DMS53 treated with DMSO at 0.1 percent for 48 hours (cell line): ENCODE measurements around the gene WDFY4.

Source experiments
- DNase-seq: peaks from one replicate; lab custom pipeline; 2025; ENCODE audit not compliant: unreplicated experiment; lab: John Stamatoyannopoulos, UW

WDFY4 gene

DNA sequence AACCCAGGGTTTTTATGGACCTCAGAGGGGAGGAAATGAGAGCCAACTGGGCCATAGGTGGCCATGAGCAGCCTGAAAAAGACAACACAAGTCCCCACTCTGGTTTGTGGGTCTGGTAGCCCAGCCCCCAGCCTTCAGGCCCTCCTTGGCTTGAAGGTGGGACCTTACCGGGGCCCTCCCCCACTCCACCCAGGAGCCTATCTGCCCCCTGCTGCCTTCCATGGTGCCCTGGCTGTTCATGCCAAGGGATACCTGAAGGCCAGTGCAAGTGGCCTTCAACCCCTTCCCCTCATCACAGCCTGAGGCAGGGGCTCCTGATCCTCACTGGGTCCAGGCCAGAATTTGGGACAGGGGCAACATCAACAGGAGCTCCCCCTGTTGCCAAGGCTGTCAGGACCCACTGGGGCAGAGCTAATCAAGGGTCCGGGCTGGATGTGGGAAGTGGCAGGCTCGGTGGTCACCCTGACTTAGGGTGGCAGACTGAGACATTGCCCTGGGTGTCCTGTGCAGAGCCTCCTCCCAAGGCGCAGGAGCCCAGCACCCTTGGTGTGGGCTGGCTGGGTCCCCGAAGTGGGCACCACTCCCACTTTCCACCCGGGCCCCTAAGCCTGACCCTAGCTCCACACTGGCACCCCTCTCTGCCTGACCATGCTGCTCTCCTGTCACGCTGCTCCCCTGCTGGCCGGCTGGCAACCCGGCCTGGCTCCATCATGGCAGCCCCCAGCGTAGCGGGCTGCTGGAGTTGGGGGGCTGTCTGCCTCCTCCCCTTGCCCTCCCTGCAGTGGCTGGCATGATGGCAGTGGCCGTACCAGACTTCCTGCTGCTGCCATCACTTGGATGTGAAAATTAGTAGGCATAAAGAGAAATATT, 6.4 kb downstream of the WDFY4 start:
- no peak for DNase-seq

DNA sequence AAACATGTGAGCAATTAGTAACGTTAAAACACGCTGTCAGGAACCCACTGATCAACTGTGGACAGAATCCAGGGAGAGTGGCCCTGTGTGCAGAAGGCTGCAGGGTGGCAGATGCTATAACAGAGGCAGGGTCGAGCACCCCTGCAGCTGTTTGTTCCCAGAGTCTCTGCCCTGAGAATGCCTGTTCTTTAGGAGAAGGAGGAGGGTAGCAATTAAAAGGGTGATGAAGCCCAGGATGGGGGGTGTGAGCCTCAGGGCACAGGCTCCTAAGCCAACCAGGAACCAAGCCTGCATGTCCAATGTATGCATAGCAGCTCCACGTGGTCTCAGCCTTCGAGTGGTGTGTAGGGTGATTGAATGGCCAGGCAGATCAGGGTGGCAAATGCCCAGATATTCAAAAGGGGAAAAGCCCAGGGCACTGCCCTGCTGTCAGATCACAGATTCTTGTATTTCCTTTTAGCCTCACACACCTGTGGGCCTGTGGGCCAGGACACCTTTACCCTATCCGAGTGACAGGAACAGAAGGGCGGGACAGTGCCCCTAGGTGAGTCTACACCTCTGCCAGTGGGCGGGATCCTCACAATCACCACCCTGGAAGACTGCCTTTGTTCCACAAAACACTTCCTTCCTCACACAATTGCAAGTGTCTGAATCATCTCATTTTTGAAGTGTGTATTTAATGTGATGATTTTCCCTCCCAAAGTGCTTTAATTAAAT, 7.3 kb downstream of the WDFY4 start:
- DNase-seq, result peak; percentile 19

DNA sequence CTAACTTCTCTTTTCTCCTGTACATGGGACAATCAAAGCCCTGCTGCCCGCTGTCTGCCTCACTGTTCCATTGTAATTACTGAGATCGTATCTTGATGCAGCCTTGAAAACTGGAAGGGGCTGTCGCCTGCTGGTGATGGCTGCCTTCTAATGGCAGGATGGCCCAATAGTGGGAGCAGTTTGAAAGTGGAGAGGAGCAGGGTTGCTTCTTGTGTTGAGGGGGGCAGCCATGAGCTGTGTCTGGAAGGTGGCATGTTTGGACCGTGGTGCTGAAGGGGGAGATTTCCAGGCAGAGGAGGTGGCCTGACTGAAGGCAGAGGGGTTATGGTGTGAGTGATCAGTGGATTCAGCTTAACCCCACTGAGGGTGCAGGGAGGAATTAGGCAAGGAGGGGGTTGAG, 8.1 kb downstream of the WDFY4 start:
- DNase-seq, result no peak

GRCh38 chr10:48693206-48693605, 8.5 kb downstream of the WDFY4 start:
- no peak for DNase-seq

DNA sequence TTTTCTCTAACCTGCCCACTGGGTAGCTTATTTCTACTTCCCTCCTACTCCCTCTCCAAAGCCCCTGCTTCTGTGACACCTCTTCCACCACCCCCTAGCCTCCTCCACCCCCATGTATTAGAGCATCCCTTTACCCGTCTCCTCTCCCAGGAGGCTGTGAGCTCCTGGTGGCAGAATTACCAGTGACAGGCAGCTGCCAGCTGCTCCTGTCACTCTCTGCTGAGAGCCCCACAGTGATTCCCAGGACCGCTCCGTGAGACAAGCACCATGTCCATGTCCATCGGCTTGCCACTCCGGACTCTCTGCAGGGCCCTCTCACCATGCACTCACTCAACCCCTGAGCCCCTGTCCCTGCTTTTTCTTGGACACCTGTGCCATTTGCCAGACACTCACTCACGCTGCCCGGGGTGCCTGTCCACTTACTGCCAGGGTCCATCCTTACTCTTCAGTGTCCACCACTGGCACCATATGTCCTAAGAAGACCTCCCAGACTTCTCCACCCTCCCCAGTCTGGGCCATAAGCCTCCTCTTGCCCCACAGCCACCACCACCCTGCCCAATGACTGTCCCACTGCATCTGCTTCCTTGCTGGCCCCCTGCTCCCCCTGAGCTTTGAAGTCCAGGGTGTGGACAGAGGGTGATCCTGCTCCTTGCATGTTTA, 9.8 kb downstream of the WDFY4 start:
- DNase-seq, result no peak

DNA sequence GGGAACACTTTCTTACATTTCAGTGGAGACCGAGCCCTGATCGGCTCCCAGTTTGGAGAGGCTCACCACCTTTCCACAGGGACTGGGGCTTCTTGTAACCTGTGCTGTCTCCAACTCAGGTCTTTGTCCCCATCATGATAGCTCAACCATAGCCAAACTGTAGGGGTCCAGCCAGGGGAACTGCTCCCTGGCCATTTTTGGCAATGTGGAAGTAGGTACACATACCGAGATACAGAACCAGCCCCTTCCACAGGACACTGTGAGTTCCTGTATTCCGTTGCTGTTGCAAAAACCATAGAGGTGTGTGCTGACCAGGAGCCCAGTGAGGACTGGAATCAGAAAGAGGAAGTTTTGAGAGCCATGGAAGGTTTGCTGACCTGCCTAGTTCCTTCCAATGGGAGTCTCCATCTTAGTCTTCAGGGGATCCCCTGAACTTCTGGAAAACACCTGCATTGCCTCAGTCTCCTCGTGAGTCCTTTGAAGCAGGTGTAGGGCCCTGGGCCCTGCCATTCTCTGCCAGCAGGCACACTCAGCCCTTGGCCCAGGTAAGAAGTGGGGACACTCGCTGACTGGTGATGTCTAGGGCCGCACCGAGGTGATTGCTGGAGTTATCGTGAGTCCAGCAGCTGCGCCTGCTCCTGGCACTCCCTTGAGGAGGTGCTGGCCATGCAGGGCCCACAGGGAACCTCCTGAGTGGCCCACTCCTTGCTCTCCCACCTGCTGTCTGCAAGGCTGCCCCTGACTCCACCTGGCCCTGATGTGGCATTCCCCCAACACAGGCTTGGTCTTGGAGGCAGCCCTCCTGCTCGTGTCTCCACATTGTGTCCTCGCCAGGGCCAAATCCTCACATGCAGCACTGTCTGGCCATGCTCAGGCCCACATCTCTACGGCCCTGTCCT, 11.2 kb downstream of the WDFY4 start:
- DNase-seq, result no peak

GRCh38 chr10:48696535-48696873, 11.8 kb downstream of the WDFY4 start:
- no peak for DNase-seq

GRCh38 chr10:48697091-48697490, 12.4 kb downstream of the WDFY4 start:
- DNase-seq, result no peak

DNA sequence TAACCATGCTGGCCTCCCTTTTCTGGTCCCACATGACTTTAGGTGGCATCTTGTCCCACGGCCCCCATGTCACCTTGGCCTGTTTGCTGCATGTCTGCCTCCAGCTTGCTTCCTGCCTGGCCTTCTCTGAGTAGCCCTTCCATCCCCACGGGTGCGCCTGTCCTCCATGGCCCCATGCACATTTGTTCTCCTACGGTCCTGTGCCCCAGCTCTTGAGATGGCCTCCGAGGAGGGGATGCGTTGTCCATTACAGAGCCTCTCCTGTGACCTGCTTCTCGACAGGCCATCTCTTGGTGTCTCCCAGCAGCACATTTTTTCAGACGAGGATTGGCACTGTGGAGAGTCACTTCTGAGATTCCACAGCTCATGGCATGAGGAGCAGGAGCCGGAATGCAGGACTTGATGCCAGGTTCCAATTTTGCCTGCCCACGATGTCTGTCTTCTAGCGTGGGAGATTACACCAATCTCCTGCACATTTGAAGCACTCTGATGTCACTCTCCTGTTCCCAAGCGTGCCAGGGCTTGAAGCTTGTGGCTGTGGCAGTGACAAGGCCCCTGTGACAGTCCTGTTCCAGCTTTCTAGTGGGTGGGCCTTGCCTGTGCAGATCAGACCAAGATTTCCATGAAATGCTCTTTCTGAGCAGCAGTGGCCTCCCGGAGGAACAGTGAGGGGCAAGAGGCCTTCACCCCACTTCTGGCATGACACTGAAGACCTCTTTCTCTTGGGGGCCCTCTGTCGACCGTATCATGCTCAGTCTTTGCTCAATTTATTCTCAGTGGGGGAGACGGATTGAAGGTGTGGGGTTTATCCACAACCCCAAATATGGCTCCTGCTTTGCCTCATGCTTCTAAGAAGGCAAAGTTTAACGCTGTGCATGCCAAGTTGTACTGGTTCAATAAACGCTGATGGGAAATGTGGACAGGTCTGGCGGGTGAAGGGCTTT, 13.4 kb downstream of the WDFY4 start:
- DNase-seq, result no peak

DNA sequence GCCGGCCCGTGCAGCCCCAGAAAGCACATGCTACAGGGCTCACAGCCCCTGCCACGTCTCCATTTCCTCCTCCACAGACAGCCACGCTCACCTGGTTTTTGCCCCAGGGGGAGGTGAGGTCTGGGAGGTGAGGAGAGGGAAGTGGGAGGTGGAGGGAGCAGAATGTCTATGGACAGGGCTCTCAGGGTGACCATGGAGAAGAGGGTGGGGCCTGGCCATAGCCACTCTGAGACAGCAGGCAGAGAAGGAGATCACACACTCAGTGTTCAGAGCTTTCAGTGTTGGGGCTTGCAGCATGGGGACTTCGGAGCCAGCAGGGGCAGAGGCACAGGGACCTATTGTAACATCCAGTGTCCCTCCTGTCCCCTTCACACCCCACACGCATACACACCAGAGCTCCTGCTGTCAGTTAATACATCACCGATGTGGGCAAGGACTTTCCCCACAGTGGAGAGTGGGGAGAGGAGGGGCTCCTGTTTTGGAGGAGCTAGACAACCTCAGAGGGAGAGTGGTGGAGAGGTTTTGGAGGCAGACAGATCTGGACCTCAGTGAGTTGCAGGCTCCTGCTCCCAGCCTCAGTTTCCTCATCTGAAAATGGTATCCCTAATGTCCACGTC, 14.4 kb downstream of the WDFY4 start:
- no peak for DNase-seq

- peak; percentile 19 for DNase-seq
These were observed 15.4 kb downstream of the WDFY4 start for GRCh38 chr10:48700071-48700470.

DNA sequence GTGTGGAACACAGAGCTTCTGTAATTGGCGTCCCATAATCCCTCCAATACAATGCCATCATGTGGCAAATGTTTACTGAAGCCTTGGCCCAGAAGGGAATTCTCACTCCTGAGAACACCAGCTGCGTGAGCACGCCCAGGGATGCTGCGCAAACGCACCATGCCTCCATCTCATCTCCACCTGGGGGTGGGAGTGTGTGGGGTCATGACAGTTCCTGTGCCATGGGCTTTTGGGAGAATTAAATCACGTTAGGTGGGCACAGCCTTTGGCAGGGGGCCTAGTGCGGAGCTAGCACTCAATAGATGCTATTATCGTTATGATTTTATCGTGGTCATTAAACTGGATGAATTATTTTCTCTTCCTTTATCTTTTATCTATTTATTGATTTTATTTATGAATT, 15.8 kb downstream of the WDFY4 start:
- no peak for DNase-seq

DNA sequence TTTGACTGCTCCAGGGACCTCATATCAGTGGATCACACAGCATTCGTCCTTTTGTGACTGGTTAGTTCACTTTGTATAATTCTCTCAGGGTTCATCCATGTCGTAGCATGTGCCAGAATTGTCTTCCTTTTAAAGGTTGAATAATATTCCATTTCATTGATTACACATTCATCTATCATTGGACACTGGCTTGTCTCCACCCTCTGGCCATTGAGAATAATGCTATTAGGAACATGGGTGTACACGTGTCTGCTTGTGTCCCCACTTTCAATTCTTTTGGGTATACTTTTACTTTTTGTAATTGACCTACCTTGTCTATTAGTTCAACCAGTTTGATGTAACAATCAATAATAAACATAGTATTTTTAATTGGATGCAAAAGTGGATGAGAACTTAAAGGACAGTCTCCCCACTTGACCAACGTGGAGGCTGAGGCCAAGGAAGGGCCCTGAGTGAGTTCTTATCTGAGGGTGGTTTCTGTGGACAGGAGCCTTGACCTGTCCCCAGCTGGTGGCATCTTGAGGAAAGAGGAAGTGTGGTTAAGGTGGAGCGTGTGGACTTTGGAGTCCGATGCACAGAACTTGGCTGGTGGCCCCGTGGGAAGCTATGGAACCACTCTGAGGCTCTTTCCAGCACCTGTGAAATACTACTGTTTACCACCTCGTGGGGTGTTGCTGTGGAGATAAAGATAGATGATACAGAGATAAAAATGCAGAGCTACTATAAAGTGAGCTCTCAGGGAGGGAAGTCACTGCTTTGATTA, 16.6 kb downstream of the WDFY4 start:
- no peak for DNase-seq

DNA sequence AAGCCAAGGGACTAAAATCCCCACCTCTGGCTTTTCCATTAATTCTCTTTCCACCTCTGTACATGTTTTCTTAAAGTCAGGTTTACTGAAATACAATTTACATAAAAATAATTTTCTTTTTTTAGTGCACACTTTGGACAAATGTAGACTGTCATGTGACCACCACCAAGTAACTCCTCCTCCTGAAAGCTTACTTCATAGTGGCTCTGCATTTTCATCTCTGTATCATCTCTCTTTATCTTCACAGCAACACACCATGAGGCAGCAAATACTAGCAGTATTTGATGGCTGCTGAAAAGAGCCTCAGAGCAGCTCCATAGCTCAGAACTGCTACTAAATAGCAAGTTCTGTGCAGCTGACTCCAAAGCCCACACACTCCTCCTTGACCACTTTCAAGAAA, 17.3 kb downstream of the WDFY4 start:
- DNase-seq, result no peak

GRCh38 chr10:48703531-48704122, 19.0 kb downstream of the WDFY4 start:
- no peak for DNase-seq

DNA sequence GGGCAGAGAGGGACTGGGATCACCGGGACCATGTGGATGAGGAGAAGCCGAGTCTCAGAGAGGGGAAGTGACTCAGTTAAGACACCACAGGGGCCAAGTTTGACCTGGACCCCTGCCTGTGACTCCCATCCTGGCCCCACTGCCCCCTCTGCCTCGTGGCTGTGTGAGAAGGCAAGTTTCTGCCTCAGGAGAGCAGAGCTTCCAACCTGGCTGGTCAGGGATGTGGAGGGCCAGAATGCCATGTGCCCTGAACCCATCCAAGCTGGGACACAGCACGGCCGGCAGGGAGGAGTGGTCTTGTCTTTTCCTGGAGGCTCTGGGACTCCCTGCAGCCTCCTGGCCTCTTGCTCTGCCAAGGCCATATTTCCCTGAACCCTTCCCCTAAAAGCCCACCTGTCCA, 19.5 kb downstream of the WDFY4 start:
- no peak for DNase-seq

GRCh38 chr10:48705401-48705938, 20.8 kb downstream of the WDFY4 start:
- no peak for DNase-seq

- DNase-seq, result no peak
These were observed 22.8 kb downstream of the WDFY4 start for GRCh38 chr10:48707472-48707871.
